Measurements from ENCODE around the gene SLC4A7. TPM values are rescaled to one million over a fixed set of nuclear protein-coding genes. Genes with fewer than 3 reads are reported as not detected.
"Not testable (repeated sequence)": the region's sequence is repeated elsewhere in the genome, so short reads cannot be mapped to it uniquely, and the experiment has no call there.

Gene SLC4A7
- polyA plus RNA-seq, 1 of the 3 experiments (the other 2 are of a cell fraction), result 3.9 TPM

GRCh38 chr3:27415202-27415601 lies 69.0 kb downstream of the SLC4A7 start:
- no peak overlapping the region for H3K4me3 ChIP-seq (ENCODE audit: low read depth in 2 of 2, low read length in 1 of 2)
- peaks cover 66 to 71% of the 10 kb centered on the region in 2 experiments for H3K36me3 ChIP-seq (replicated peaks in 1 of 2; ENCODE audit: control insufficient read depth in 1 of 2, insufficient read depth in 2 of 2, low read length in 1 of 2)
- WGBS (ENCODE audit: low lambda C conversion rate), result 91% methylated on average over 1 of the region's 1 CpG
- H3K27me3 ChIP-seq (ENCODE audit: insufficient read depth), result no peaks in the 10 kb centered on the region
- H3K9ac ChIP-seq, result no peak overlapping the region
- no peaks in the 10 kb centered on the region for H3K9me3 ChIP-seq
- POLR2A ChIA-PET, result no interaction called here
- H3K27ac ChIP-seq (ENCODE audit: low read depth in 2 of 2, low read length in 1 of 2), result no peak overlapping the region
- no peaks in the 10 kb centered on the region; the same call in 1 of the 2 replicates for H3K79me2 ChIP-seq (ENCODE audit: insufficient read depth)
- TF ChIP-seq CHD2 (IDR thresholded peaks at IDR 0.05; ENCODE audit: low read length, partially characterized antibody) (no peak), GABPA (IDR thresholded peaks at IDR 0.05; ENCODE audit: low read depth) (no peak)
- no peak for DNase-seq
- H3K4me1 ChIP-seq (ENCODE audit: control insufficient read depth in 1 of 2, insufficient read depth in 2 of 2, low read depth in 1 of 2, low read length in 1 of 2), result no peaks in the 10 kb centered on the region
- H3K4me2 ChIP-seq, result no peak overlapping the region
- CTCF ChIA-PET, result no interaction called here
- no peaks in the 10 kb centered on the region for H4K20me1 ChIP-seq (ENCODE audit: insufficient read depth)
- H3F3A ChIP-seq (replicated peaks; ENCODE audit: insufficient read depth), result peaks cover 4% of the 10 kb centered on the region
- no peak overlapping the region for H2AFZ ChIP-seq (ENCODE audit: low read depth)
- no peaks in the 10 kb centered on the region for H3K9me2 ChIP-seq

- WGBS (ENCODE audit: low lambda C conversion rate), result 62% methylated on average over 3 of the region's 3 CpGs
- H3K4me1 ChIP-seq (ENCODE audit: control insufficient read depth in 1 of 2, insufficient read depth in 2 of 2, low read depth in 1 of 2, low read length in 1 of 2), result no peaks in the 10 kb centered on the region
- H3K36me3 ChIP-seq (replicated peaks in 1 of 2; ENCODE audit: control insufficient read depth in 1 of 2, insufficient read depth in 2 of 2, low read length in 1 of 2), result peaks cover 59 to 62% of the 10 kb centered on the region in 2 experiments
- no peaks in the 10 kb centered on the region for H3K27me3 ChIP-seq (ENCODE audit: insufficient read depth)
- CTCF ChIA-PET, result no interaction called here
- H2AFZ ChIP-seq (ENCODE audit: low read depth), result no peak overlapping the region
- TF ChIP-seq CTCF (IDR thresholded peaks at IDR 0.05) (no peak), YY1 (IDR thresholded peaks at IDR 0.05; ENCODE audit: low read depth) (no peak), FOXM1 (IDR thresholded peaks at IDR 0.05; ENCODE audit: low read depth) (no peak), JUND (IDR thresholded peaks at IDR 0.05) (no peak), SMC3 (IDR thresholded peaks at IDR 0.05; ENCODE audit: low read depth, low read length) (no peak), GABPA (IDR thresholded peaks at IDR 0.05; ENCODE audit: low read depth) (no peak), CHD2 (IDR thresholded peaks at IDR 0.05; ENCODE audit: low read length, partially characterized antibody) (no peak), NRF1 (IDR thresholded peaks at IDR 0.05; ENCODE audit: low read depth, low read length) (no peak), FOSL2 (IDR thresholded peaks at IDR 0.05; ENCODE audit: borderline replicate concordance, low read depth) (no peak), RAD21 (IDR thresholded peaks at IDR 0.05; ENCODE audit: low read length) (no peak), RCOR1 (IDR thresholded peaks at IDR 0.05; ENCODE audit: low read length) (no peak)
- peaks cover 4% of the 10 kb centered on the region for H3F3A ChIP-seq (replicated peaks; ENCODE audit: insufficient read depth)
- H3K9me2 ChIP-seq, result no peaks in the 10 kb centered on the region
- H3K4me3 ChIP-seq (ENCODE audit: low read depth in 2 of 2, low read length in 1 of 2), result no peak overlapping the region
- H3K9ac ChIP-seq, result no peak overlapping the region
- H3K9me3 ChIP-seq, result no peaks in the 10 kb centered on the region
- POLR2A ChIA-PET, result no interaction called here
- DNase-seq, result no peak
- no peak overlapping the region for H3K4me2 ChIP-seq
- H4K20me1 ChIP-seq (ENCODE audit: insufficient read depth), result no peaks in the 10 kb centered on the region
- H3K27ac ChIP-seq (ENCODE audit: low read depth in 2 of 2, low read length in 1 of 2), result no peak overlapping the region
- no peaks in the 10 kb centered on the region; the same call in 1 of the 2 replicates for H3K79me2 ChIP-seq (ENCODE audit: insufficient read depth)
Observed at GRCh38 chr3:27392950-27393679, 91.1 kb downstream of the SLC4A7 start.

GRCh38 chr3:27392414-27392813 lies 91.8 kb downstream of the SLC4A7 start:
- H3K4me2 ChIP-seq; H3K27me3 ChIP-seq (ENCODE audit: insufficient read depth); CTCF ChIA-PET; DNase-seq; H3K4me1 ChIP-seq (ENCODE audit: control insufficient read depth in 1 of 2, insufficient read depth in 2 of 2, low read depth in 1 of 2, low read length in 1 of 2); H3K9me3 ChIP-seq; H3K27ac ChIP-seq (ENCODE audit: low read depth in 2 of 2, low read length in 1 of 2); H4K20me1 ChIP-seq (ENCODE audit: insufficient read depth); POLR2A ChIA-PET; H3K9me2 ChIP-seq; H3K9ac ChIP-seq; H3K4me3 ChIP-seq (ENCODE audit: low read depth in 2 of 2, low read length in 1 of 2); H2AFZ ChIP-seq (ENCODE audit: low read depth); H3F3A ChIP-seq (replicated peaks; ENCODE audit: insufficient read depth); H3K79me2 ChIP-seq (ENCODE audit: insufficient read depth): not testable (repeated sequence)
- H3K36me3 ChIP-seq (replicated peaks in 1 of 2; ENCODE audit: control insufficient read depth in 1 of 2, insufficient read depth in 2 of 2, low read length in 1 of 2), result peaks cover 54 to 62% of the 10 kb centered on the region in 2 experiments
- 95% methylated on average over 10 of the region's 10 CpGs for WGBS (ENCODE audit: low lambda C conversion rate)

Data from SK-N-SH (cell line).